GM20431 (cell line): Measurements from ENCODE around the gene IFT122.

ENCODE experiments used
- in situ Hi-C: fragments of 300-500 bp; cut with MseI, MboI; formaldehyde crosslinking; loops from one replicate; pipeline ENCODE4 v1.15.0; 2020; ENCODE audit warnings: low sequenced_read_pairs; ENCODE audit not compliant: unreplicated experiment

Gene IFT122

GRCh38 chr3:129433565-129433964 lies 6.5 kb upstream of the IFT122 start:
- in situ Hi-C loops: no loop called here

GRCh38 chr3:129434140-129434539 lies 5.9 kb upstream of the IFT122 start:
- in situ Hi-C loops: no loop called here

- in situ Hi-C loops: no loop called here
These were observed 4.7 kb upstream of the IFT122 start for GRCh38 chr3:129435367-129435766.

GRCh38 chr3:129439226-129439816 lies 703 bp upstream of the IFT122 start:
- in situ Hi-C loops: no loop called here

- in situ Hi-C loops: no loop called here
These were observed 680 bp downstream of the IFT122 start for GRCh38 chr3:129440618-129441190.

- in situ Hi-C loops: no loop called here
These were observed 1.2 kb downstream of the IFT122 start for GRCh38 chr3:129441215-129441614.

- in situ Hi-C loops: no loop called here
These were observed 1.8 kb downstream of the IFT122 start for GRCh38 chr3:129441782-129442181.

- in situ Hi-C loops: no loop called here
These were observed 2.5 kb downstream of the IFT122 start for GRCh38 chr3:129442486-129442885.

- in situ Hi-C loops: no loop called here
These were observed 2.9 kb downstream of the IFT122 start for GRCh38 chr3:129442947-129443346.

- in situ Hi-C loops: no loop called here
These were observed 5.4 kb downstream of the IFT122 start for GRCh38 chr3:129445471-129445870.

GRCh38 chr3:129446926-129447325 lies 6.9 kb downstream of the IFT122 start:
- in situ Hi-C loops: no loop called here

- in situ Hi-C loops: no loop called here
These were observed 8.3 kb downstream of the IFT122 start for GRCh38 chr3:129448186-129448895.

GRCh38 chr3:129449279-129450115 lies 9.5 kb downstream of the IFT122 start:
- in situ Hi-C loops: no loop called here

- in situ Hi-C loops: no loop called here
These were observed 13.7 kb downstream of the IFT122 start for GRCh38 chr3:129453732-129454131.

- in situ Hi-C loops: no loop called here
These were observed 20.1 kb downstream of the IFT122 start for GRCh38 chr3:129460155-129460554.

- in situ Hi-C loops: no loop called here
These were observed 20.5 kb downstream of the IFT122 start for GRCh38 chr3:129460572-129460971.

- in situ Hi-C loops: no loop called here
These were observed 21.0 kb downstream of the IFT122 start for GRCh38 chr3:129461022-129461421.

- in situ Hi-C loops: no loop called here
These were observed 21.6 kb downstream of the IFT122 start for GRCh38 chr3:129461461-129462146.

GRCh38 chr3:129462361-129462968 lies 22.4 kb downstream of the IFT122 start:
- in situ Hi-C loops: no loop called here

- in situ Hi-C loops: no loop called here
These were observed 23.1 kb downstream of the IFT122 start for GRCh38 chr3:129463094-129463493.
